SK-N-SH (cell line): ENCODE results near the gene DAB1. TPM values are rescaled to one million over a fixed set of nuclear protein-coding genes. Genes with fewer than 3 reads are reported as not detected.

Experiments used
- CTCF ChIA-PET: fragments of 300-600, 350-600 bp; formaldehyde crosslinking; extraction: SDS; loops from one replicate; lab custom pipeline; 2021; lab: Yijun Ruan, JAX
- POLR2A ChIA-PET: fragments of 350-600 bp; sonication (Branson Sonifier 250); formaldehyde crosslinking; extraction: SDS; loops from one replicate; lab custom pipeline; 2020; ENCODE audit warnings: antibody characterized with exemption, inconsistent platforms; lab: Yijun Ruan, JAX
- DNase-seq: peaks from one replicate; pipeline ENCODE4 v3.0.0; 2012
- H2AFZ ChIP-seq: fragments of 200-600 bp; sonication (generic); 2 replicates; pipeline ENCODE4 v1.8.1; 2016; ENCODE audit warnings: antibody characterized with exemption, mild to moderate bottlenecking, low read depth
- H3F3A ChIP-seq: fragments of 200-600 bp; sonication (generic); replicated peaks from 2 replicates; pipeline ENCODE3; 2016; ENCODE audit warnings: antibody characterized with exemption, mild to moderate bottlenecking; ENCODE audit not compliant: insufficient read depth
- H3K27ac ChIP-seq, 2 experiments: fragments of 200-500 bp in 1 of 2; fragments of 200-600 bp in 1 of 2; sonication (Bioruptor generic) in 1 of 2; sonication (generic), shearing (Covaris generic) in 1 of 2; 2 replicates each; pipeline versions ENCODE4 v1.5.1 to v1.6.1; 2014 to 2016; ENCODE audit warnings: low read depth in 2 of 2, inconsistent platforms in 1 of 2, low read length in 1 of 2, mild to moderate bottlenecking in 1 of 2, mixed read lengths in 1 of 2
- H3K27me3 ChIP-seq: fragments of 200-600 bp; sonication (generic), shearing (Covaris generic); 2 replicates; pipeline ENCODE4 v1.6.1; 2016; ENCODE audit warnings: mixed run types; ENCODE audit not compliant: insufficient read depth
- H3K36me3 ChIP-seq, 2 experiments: fragments of 200-500 bp in 1 of 2; fragments of 200-600 bp in 1 of 2; sonication (Bioruptor generic) in 1 of 2; sonication (generic) in 1 of 2; replicated peaks in 1 of 2; 2 replicates each; pipeline versions ENCODE3 to v1.5.1; 2014 to 2016; ENCODE audit warnings: low read length in 1 of 2, mild to moderate bottlenecking in 1 of 2; ENCODE audit not compliant: insufficient read depth in 2 of 2, control insufficient read depth in 1 of 2
- H3K4me1 ChIP-seq, 2 experiments: fragments of 200-500 bp in 1 of 2; fragments of 200-600 bp in 1 of 2; sonication (Bioruptor generic) in 1 of 2; sonication (generic), shearing (Covaris generic) in 1 of 2; 2 replicates each; pipeline versions ENCODE4 v1.5.1 to v1.6.1; 2014 to 2016; ENCODE audit warnings: low read depth in 1 of 2, low read length in 1 of 2, mixed run types in 1 of 2; ENCODE audit not compliant: insufficient read depth in 2 of 2, control insufficient read depth in 1 of 2
- H3K4me2 ChIP-seq: fragments of 200-600 bp; sonication (generic), shearing (Covaris generic); 2 replicates; pipeline ENCODE4 v1.6.1; 2017; ENCODE audit warnings: mixed run types
- H3K4me3 ChIP-seq, 2 experiments: fragments of 200-500 bp in 1 of 2; fragments of 200-600 bp in 1 of 2; sonication (Bioruptor generic) in 1 of 2; sonication (generic), shearing (Covaris generic) in 1 of 2; 2 replicates each; pipeline versions ENCODE4 v1.5.1 to v1.8.1; 2014 to 2016; ENCODE audit warnings: low read depth in 2 of 2, inconsistent platforms in 1 of 2, low read length in 1 of 2, mild to moderate bottlenecking in 1 of 2, mixed read lengths in 1 of 2, moderate library complexity in 1 of 2
- H3K79me2 ChIP-seq: fragments of 200-600 bp; sonication (generic); 2 replicates; pipeline ENCODE4 v1.8.1; 2017; ENCODE audit warnings: mild to moderate bottlenecking; ENCODE audit not compliant: insufficient read depth
- H3K9ac ChIP-seq: fragments of 200-600 bp; sonication (generic); 2 replicates; pipeline ENCODE4 v1.6.1; 2017; ENCODE audit warnings: mixed run types
- H3K9me2 ChIP-seq: fragments of 200-600 bp; sonication (generic); 2 replicates; pipeline ENCODE4 v1.6.1; 2017; ENCODE audit warnings: mixed run types
- H3K9me3 ChIP-seq: fragments of 200-600 bp; sonication (generic); 2 replicates; pipeline ENCODE4 v1.6.1; 2017; ENCODE audit warnings: mixed run types, mild to moderate bottlenecking, moderate library complexity
- H4K20me1 ChIP-seq: fragments of 200-600 bp; sonication (generic); 2 replicates; pipeline ENCODE4 v1.6.1; 2017; ENCODE audit warnings: mild to moderate bottlenecking, mixed run types; ENCODE audit not compliant: insufficient read depth
- ELF1 ChIP-seq: IDR thresholded peaks from 2 replicates; pipeline ENCODE4 v1.4.0; 2012
- EZH2phosphoT487 ChIP-seq: fragments of 200-600 bp; sonication (generic); IDR thresholded peaks from 2 replicates; pipeline ENCODE4 v1.6.1; 2017; ENCODE audit warnings: low read depth, mixed run types, mild to moderate bottlenecking, antibody characterized with exemption, moderate library complexity, borderline replicate concordance
- GATA2 ChIP-seq: sonication (generic); formaldehyde crosslinking; IDR thresholded peaks from 2 replicates; pipeline ENCODE4 v1.5.0; 2020; ENCODE audit warnings: mild to moderate bottlenecking, missing genetic modification reagents
- IRF3 ChIP-seq: fragments of 150-350 bp; IDR thresholded peaks from 2 replicates; pipeline ENCODE4 v1.6.1; 2016; ENCODE audit warnings: mild to moderate bottlenecking, low read depth, low read length
- MAX ChIP-seq: IDR thresholded peaks from 2 replicates; pipeline ENCODE4 v1.4.0; 2012; ENCODE audit warnings: low read depth
- MXI1 ChIP-seq: IDR thresholded peaks from 2 replicates; pipeline ENCODE4 v1.6.1; 2012; ENCODE audit warnings: mild to moderate bottlenecking, low read depth, low read length, improper control_type of control experiment
- RFX5 ChIP-seq: IDR thresholded peaks from 2 replicates; pipeline ENCODE4 v1.6.1; 2012; ENCODE audit warnings: mild to moderate bottlenecking, improper control_type of control experiment, low read length
- SIN3A ChIP-seq: IDR thresholded peaks from 2 replicates; pipeline ENCODE4 v1.6.1; 2012; ENCODE audit warnings: low read depth, mild to moderate bottlenecking, low read length, moderate library complexity, borderline replicate concordance
- TEAD4 ChIP-seq: IDR thresholded peaks from 2 replicates; pipeline ENCODE4 v1.4.0; 2012; ENCODE audit warnings: mild to moderate bottlenecking, borderline replicate concordance; ENCODE audit not compliant: insufficient read depth
- ZBTB33 ChIP-seq: IDR thresholded peaks from 2 replicates; pipeline ENCODE4 v1.4.0; 2012; ENCODE audit warnings: low read depth, borderline replicate concordance
- WGBS: methylation state at CpG from one replicate; pipeline ENCODE4 v1.1.6; 2017; ENCODE audit warnings: low lambda C conversion rate; 5-methylcytosine and 5-hydroxymethylcytosine counted together
- polyA plus RNA-seq, 3 experiments: library from polyadenylated mRNA; depleted of rRNA; stranded (reverse); fragments of >200 nt; gene quantifications; 2 replicates each; pipeline ENCODE4 v1.2.3, GENCODE V29; 2012

DAB1 gene
- polyA plus RNA-seq, 1 of the 3 experiments (the other 2 are of a cell fraction) = 2.9 TPM

GRCh38 chr1:57124170-57124569, 299.7 kb downstream of the DAB1 start:
- Histone ChIP-seq H3K27ac (peak overlapping the region in 1 of 2 experiments; percentile 43; a peak in 1 of 4 replicates), H3K79me2 (no peaks in the 10 kb centered on the region), H3K27me3 (no peaks in the 10 kb centered on the region), H3K9me2 (no peaks in the 10 kb centered on the region), H3K36me3 (no peaks in the 10 kb centered on the region), H3K4me2 (no peak overlapping the region), H2AFZ (peak overlapping the region; percentile 50), H3K9me3 (no peaks in the 10 kb centered on the region), H3K4me3 (no peak overlapping the region), H4K20me1 (no peaks in the 10 kb centered on the region), H3F3A (no peaks in the 10 kb centered on the region), H3K9ac (0 out of 2 replicates have a peak overlapping the region, but pooled peaks have one; percentile 3), H3K4me1 (0 out of 4 replicates have a peak, but pooled peaks cover 0 to 3% of the 10 kb centered on the region in 2 experiments)
- ChIA-PET POLR2A (no interaction called here), CTCF (no interaction called here)
- WGBS = 55% methylated on average over 2 of the region's 2 CpGs
- no peak for TF ChIP-seq GATA2 (CRISPR knock-in tag)
- no peak for TF ChIP-seq EZH2phosphoT487
- TF ChIP-seq IRF3 = no peak
- TF ChIP-seq SIN3A = no peak
- no peak for TF ChIP-seq RFX5
- DNase-seq = no peak

GRCh38 chr1:57122031-57122430, 301.8 kb downstream of the DAB1 start:
- H3K27ac ChIP-seq = no peak overlapping the region
- ChIA-PET CTCF (no interaction called here), POLR2A (no interaction called here)
- H4K20me1 ChIP-seq = no peaks in the 10 kb centered on the region
- no peak overlapping the region for H3K9ac ChIP-seq
- H2AFZ ChIP-seq = no peak overlapping the region
- no peak for TF ChIP-seq TEAD4
- no peak for TF ChIP-seq ELF1
- TF ChIP-seq GATA2 (CRISPR knock-in tag) = no peak
- TF ChIP-seq MXI1 = no peak
- no peaks in the 10 kb centered on the region for H3F3A ChIP-seq
- no peaks in the 10 kb centered on the region for H3K9me3 ChIP-seq
- 0 out of 4 replicates have a peak, but pooled peaks cover 0 to 3% of the 10 kb centered on the region in 2 experiments for H3K4me1 ChIP-seq
- 67% methylated on average over 2 of the region's 2 CpGs for WGBS
- no peak overlapping the region for H3K4me2 ChIP-seq
- no peak overlapping the region for H3K4me3 ChIP-seq
- no peaks in the 10 kb centered on the region for H3K79me2 ChIP-seq
- no peaks in the 10 kb centered on the region for H3K36me3 ChIP-seq
- H3K9me2 ChIP-seq = no peaks in the 10 kb centered on the region
- no peaks in the 10 kb centered on the region for H3K27me3 ChIP-seq
- no peak for DNase-seq

- H2AFZ ChIP-seq = no peak overlapping the region
- no peaks in the 10 kb centered on the region for H3K27me3 ChIP-seq
- H3K4me3 ChIP-seq = no peak overlapping the region
- no peak overlapping the region for H3K27ac ChIP-seq
- no peaks in the 10 kb centered on the region for H3K9me2 ChIP-seq
- H3K9me3 ChIP-seq = no peaks in the 10 kb centered on the region
- WGBS = 70% methylated on average over 4 of the region's 4 CpGs
- DNase-seq = no peak
- no peaks in the 10 kb centered on the region for H4K20me1 ChIP-seq
- ChIA-PET CTCF (interaction anchor here (0.7 kb wide), 1 partner anchor 288 kb away, joined by 3 read pairs; no protein-coding TSS in a partner anchor), POLR2A (no interaction called here)
- no peak overlapping the region for H3K4me2 ChIP-seq
- H3F3A ChIP-seq = no peaks in the 10 kb centered on the region
- no peaks in the 10 kb centered on the region for H3K36me3 ChIP-seq
- peaks cover 2 to 3% of the 10 kb centered on the region in 2 experiments; a peak in 1 of 4 replicates for H3K4me1 ChIP-seq
- TF ChIP-seq ZBTB33 (no peak), MAX (no peak), IRF3 (no peak)
- H3K79me2 ChIP-seq = no peaks in the 10 kb centered on the region
- H3K9ac ChIP-seq = no peak overlapping the region
These were observed 304.8 kb downstream of the DAB1 start for GRCh38 chr1:57118948-57119603.
